ENCODE results near the gene NUDT1.
"Not testable (repeated sequence)": the region's sequence is repeated elsewhere in the genome, so short reads cannot be mapped to it uniquely, and the experiment has no call there.

The NUDT1 gene

DNA sequence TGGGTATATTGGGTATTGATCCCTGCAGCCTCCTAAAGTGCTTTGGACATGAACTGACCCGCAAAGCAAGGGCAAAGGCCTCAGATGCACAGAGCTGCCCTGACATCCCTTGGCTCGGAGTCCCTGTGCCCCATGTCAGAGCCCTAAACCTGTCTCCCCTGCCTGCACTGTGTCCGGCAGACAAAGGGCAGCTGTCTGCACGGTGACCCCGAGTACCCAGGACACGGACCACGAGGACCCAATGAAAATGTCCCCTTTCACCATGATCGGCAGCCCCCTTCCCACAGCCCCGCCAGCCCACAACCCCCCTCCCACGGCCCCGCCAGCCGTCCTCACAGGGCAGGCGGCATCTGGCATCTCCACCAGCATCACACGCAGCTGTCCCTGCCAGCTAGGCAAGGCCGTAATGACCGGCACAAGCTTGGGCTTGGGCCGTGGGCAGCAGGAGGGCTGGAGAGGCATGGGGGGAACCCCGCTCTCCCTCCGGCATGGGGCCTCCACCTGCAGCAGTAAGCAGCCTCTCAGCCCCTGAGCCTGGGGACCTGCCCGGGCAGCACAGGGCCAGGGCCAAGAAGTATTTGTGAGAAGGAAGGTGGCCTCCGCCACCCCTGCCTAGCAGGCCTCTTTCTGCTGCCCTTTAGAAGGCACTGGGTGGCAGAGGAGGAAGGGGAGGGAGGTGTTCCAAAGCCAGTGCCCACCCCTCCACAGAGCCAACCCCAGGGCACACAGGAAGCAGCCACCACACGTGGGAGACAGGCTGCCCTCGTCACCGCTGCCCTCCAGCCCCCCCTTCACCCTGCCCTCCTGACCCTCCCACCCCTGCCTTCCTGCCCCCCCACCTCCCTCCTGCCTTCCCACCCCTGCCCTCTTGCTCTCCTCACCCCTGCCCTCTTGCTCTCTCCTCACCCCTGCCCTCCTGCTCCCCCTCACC, 10.1 kb downstream of the NUDT1 start:
- no peak for DNase-seq

DNA sequence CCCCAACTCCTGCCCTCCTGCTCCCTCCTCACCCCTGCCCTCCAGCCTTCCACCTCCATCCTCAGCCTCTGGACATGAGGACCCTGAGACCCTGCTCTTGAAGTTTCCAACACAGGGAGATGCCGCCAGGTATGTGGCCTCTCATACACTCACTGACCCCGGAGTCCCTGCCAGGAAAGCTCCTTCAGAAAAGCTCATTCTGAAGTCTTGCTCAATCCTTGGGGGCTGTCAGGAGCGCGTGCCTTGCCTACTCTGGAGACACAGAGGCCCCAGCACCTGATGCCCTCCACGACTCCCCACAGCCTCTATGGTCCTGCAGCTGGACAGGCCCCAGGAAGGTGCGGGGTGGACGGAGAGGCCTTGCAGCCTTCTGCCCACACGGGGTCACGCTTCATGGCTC, 11.0 kb downstream of the NUDT1 start:
- DNase-seq = no peak

DNA sequence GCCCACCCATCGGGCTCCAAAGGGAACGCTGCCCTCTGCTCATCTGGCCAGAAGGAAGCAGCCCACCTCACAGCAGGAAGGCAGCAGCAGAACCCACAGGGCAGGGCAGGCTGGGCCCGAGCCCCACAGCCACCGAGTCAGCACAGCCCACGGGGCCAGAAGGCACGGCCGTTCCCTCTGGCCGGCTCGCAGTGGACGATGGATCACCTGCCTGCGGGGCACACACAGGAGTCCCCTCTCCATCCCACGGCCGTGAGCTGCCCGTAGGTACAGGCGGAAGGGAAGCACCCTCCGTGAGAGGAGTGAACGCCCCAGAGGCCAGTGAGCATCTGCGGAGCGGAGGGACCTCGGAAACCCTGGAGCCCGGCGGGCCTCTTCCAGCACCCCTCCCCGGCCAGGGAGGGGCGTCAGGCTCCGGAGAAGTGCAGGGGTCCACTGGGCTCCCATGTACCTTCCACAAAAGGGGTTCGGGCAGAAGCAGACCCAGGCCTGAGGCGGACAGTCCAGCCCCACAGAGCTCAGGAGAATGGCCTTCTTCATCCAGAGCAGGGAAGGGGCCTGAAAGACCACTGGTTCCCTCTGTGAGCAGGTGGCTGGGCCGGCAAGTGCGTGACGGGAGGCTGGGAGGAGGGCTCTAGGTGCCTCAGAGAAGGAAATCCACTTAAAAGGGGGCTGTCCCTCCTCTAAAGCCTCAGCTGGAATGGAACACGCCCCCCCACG, 11.7 kb downstream of the NUDT1 start:
- no peak for DNase-seq

DNA sequence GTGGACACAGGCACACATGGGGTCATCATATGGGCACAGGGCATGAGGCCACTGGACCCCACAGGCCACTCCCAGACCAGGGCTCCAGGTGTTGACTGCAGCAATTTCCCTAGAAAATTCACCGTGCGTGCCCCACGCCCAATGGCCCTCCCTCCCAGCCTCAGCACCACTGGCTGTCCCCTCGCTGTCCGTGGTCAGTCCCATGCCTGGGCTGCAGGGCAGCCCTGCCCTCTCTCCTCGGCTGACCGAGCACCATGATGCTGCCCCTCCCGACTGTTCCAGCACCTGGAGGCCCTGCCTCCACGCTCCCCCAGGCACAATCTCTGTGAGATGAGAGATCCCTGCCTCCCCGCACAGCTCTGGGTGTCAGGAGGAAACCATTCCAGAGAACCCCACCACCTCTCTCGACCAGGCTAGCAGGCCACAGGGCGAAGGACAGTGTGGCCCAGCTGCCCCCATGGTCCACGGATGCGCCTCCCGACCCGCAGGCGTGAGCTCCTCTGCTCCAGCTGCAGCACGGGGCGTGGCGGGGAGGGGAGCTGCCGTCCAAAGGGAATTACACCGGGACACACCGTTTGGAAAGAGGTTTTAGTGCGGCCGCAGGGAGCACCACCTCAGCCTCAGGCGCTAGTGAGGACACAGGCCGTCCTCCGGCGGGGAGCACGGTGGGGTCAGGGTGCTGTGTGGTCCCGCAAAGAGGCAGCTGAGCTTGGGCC, 12.6 kb downstream of the NUDT1 start:
- no peak for DNase-seq

DNA sequence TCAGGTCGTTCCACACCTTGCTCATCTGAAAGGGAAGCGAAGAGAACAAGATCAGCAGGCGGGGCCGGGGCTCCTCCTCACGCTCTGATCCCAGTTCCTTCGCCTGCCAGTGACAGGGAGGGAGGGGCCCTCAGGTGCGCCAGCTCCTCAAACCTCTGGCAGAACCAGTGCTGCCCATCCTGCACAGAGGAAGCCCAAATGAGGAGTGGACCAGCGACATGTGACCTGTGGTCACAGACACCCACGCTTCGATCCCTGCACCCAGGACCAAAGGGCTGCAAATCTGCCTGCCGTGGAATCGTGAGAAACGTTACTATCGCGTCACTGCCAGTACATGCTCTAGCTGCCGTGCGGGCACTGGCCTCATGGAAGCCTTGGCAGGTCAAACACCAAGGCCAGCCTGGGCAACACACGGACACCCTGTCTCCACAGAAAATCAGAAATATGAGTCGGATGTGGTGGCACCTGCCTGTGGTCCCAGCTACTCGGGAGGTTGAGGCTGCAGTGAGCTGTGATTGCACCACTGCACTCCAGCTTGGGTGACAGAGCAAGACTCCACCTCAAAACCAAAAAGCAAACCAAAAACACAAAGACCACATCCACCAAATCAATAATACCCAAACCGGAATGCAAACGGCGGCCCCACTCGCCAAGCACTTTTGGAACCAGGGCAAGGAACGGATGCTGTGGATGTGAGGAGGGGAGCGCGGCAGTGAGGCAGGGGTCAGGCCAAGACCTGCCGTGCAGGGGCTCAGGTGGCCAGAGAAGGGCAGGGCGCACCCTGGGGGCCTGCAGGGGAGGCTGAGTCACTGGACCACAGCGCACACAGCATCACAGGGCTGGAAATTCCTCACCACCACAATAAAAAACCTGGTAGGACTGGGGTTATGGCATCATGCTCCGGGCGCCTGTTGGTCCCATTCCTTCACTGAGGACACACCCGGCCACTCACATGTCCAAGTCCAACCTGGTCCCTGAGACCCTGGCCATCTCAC, 13.4 kb downstream of the NUDT1 start:
- DNase-seq = no peak

DNA sequence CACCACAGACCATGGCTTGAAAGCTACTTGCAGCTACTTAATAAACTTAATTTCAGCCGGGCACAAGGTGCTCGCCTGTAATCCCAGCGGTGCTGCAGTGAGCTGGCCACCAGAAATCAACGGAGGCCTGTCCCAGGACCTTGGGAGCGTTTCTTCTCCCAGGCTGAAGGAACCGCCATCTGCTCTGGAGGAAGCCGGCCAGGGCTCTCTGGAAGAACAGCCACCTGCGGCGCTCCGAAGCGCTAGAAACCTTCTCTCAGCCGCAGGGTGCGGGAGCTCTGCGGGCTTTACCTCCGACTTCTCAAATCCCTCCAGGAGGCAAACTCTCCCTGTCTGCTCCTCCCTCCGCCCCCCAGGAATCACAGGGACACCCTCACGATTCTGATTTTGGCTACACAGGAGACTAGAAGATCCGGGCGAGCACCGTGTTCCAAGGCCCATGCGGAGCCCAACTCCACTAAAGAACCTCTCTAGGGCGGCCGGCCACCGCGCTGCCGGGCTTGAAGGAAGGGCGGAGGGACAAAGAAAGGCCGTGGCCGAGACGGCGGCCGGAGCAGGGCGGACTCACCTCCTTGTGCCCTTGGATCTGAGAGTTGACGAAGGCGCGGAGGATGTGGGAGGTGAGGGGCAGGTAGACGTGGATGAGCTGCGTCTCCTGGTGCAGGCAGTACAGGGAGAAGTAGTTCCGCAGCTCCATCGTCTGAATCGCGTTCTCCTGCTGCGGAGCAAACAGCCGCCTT, 14.4 kb downstream of the NUDT1 start:
- no peak for DNase-seq

DNA sequence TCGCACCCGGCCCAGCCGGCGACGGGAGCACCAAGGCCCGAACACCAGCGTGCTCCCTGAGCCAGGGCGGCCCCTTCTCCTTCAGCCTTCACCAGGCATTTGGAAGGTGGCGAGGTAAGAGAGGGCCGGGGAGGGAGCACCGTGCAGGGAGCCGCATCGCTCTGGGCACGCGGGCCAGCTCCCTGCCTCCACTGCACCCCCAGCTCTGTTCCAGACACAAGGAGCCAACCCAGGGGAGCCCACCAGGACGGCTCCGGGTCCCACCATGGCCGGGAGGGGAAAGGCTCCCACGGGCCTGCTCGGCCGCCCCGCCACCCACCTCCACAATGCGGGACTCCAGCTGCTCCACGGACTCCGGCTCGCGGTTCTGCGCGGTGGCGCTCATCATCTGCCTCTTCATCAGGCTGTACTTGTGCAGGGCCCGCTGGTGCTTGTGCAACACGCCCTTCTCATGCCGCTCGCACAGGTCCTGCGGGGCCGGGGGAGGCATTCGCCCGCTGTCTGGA, 15.1 kb downstream of the NUDT1 start:
- DNase-seq = no peak

DNA sequence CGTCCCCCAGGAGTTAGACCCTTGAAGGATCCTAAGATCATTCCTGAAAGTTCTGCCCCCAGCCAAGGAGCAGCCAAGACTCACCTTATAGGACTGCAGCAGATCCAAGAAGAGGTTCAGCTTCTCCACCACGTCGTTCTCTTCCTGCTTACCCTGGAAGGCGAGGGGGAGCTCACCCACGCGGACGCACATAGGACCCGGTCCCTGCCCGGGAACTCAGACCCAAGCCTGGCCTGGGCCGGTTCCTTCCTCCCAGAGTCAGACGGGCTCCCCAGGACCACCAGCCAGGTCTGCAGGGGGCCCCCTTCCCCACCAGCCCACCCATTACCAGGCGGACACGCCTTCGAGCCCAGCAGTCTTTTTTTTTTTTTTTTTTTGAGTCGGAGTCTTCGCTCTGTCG, 15.6 kb downstream of the NUDT1 start:
- no peak for DNase-seq

DNA sequence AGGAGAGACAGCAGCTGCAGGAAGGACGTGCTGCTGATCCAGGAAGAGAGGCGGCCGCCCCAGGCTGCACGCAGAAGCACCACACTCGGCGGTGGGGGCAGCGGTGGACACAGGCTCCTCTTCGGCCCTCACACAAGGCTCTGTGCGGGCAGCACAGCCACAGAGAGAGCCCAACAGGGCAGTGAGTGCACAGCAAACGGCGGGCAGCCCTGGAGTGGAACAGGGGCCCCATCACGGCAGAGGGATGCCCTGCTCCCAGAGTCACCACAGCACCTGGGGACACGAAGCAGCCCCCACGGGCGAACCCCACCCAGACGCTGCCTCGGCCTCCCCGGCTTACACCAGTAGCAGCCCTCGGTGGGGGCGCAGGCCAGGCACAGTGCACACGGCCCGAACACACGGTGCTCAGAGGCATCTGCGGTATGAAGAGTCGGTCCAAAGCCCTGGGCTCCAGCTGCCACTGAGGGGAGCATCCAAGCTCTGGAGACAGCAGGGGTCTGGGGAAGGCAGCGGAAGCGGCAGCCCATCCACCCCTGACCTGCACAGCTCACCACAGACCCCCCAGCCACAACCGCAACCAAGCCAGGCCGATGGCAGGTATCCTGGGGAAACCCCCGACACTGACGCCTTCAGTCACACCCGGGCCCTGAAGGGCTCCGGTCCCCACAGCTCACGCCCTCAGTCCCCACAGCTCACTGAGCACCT, 16.8 kb downstream of the NUDT1 start:
- no peak for DNase-seq

DNA sequence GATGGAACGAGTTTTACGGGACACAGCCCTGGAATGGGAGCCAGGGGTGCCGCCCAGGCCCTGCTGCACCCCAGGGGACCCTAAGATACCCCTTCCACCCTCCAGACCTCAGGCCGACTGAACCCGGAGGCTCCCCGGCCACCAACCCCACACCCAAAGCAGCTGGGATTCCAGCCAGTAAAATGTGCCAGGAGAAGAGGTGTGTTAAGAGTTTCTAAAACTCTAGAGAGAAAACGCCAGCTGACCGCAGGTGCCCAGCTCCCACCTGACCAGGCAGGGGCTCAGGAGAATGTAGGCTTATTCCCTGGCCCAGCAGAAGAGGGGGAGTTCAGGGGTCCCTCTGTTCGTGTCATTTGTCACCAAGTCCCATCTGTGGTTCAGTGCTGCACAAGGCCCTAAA, 17.5 kb downstream of the NUDT1 start:
- no peak for DNase-seq

DNA sequence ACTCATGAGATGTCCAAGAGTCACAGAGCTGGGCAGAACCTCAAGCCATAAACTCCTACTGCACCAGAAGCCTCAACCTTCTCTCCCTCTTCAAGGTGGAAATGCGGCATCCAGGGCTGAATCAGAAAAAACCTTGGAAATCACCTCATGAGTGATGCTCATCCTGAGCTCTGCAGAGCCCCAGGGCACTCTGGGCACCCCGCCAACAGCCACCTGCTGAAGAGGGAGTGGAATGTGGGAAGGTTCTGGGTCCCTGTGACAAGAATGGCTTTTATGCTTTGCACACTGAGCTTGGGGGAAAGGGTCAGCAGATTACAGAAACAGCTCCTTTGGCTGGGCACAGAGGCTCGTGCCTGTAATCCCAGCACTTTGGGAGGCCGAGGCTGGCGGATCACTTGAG, 18.8 kb downstream of the NUDT1 start:
- no peak for DNase-seq

DNA sequence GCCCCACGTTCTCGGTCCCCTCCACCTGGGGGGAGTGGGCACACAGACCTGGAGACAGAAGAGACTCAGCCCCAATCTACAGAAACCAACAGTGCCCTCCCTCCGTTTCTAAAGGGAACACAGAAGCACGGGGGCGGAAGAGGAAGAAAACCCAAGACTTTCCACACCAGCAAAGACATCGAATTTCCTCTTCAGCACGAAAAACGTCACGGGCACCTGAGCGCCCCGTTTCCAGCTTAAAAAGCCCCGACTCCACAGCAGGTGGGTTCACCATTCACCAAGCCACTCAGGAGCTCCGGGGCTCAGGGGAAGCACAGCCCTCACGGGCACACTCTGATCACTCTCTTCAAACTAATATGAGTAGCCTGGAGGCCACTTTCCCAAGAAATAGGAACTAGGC, 19.6 kb downstream of the NUDT1 start:
- DNase-seq = no peak

DNA sequence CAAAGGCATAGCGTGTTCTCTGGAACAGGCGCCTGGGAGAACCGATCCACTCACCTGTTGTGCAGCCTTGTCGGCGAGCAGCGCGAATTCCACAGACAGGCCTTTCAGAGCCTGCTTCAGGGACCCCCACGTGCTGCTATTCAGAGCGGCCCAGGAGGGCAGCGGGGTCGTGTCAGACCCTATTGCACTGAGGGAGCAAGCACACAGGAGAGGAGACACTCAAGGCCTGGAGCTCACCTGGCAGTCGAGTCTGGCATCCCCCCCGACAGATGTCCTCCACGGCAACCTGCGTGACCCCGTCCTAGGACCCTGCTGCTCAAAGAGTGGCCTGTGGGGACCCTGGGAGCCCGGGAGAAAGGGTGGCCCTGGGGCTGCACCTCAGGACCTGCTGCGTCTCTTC, 21.1 kb downstream of the NUDT1 start:
- no peak for DNase-seq

DNA sequence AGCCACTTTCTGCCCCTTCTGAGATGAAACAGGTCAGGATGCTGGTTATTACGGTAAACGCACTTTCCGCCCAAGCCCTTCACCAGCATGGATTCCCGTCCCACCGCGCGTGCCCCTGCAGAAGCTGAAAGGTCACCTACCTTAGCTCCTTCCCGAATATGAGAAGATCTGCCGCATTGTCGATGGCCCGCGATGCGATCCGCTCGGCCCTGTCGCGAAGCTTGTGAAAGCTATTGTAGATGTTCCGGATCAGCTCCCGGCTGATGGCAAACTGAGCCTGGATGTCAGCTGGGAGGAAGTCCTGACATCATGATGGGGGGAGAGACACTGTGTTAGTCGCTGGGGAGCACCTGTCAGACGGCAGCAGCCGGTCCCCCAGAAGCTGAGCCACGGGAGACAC, 22.1 kb downstream of the NUDT1 start:
- no peak for DNase-seq

DNA sequence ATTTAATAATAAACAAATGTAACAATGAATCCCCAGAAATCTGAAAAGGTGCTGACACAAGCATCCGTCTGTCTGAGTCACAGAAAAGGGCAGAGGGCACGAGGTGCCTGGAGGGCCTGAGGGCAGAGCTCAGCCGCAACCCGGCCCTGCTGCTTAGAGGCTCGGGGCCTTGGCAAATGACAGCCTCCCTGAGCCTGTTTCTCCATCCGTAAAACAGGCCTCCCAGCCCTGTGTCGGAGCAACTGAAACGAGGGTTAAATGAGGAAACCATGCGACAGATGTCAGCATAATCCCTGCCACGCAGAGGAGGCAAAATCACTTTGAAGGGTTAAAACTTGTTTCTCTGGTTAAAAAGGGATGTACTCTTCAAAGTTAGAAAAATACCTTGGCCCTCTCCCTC, 24.9 kb downstream of the NUDT1 start:
- DNase-seq = peak; percentile 36

DNA sequence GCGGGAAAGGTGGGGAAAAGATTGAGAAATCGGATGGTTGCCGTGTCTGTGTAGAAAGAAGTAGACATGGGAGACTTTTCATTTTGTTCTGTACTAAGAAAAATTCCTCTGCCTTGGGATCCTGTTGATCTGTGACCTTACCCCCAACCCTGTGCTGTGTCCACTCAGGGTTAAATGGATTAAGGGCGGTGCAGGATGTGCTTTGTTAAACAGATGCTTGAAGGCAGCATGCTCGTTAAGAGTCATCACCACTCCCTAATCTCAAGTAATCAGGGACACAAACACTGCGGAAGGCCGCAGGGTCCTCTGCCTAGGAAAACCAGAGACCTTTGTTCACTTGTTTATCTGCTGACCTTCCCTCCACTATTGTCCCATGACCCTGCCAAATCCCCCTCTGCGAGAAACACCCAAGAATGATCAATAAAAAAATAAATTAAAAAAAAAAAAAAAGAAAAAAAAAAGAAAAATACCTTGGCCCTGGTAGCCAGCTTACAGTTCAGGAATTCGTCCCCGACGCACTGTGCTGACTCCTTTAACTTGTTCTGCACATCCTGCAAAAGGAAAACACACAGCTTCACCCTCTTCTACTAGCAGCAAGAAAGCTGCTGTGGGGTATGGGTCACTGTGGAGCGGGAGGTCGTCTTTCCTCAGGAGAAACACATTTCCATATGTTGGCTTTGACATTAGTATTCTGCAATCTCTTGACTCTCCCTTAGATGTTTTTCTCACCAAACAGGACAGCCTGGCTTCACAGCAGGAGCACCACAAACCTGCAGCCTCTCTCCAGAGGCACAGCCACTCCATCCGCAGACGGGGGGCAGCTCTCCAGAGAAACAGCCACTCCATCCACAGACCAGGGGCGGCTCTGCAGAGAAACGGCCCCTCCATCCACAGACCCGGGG, 27.3 kb downstream of the NUDT1 start:
- DNase-seq = not testable (repeated sequence)

DNA sequence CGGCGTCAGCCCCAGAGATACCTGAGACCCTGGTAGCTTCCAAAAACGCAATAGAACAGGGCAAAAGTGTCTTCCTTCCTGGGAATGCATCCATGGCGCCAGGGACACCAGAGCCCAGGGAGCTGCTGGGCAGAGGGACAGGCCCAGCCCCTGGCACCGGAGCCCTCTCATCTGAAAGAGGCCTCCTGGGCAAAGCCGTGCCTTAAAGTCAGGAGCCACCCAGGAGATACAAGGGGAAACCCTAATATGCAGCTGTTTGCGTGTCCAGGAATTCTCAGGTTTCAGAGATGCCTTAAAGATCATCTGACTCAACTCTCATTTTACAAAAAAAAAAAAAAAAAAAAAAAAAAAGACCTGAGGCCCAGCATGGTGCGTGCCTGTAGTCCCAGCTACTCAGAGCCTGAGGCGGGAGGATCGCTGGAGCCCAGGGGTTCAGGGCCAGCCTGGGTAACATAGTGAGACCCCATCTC, 28.0 kb downstream of the NUDT1 start:
- DNase-seq = no peak

DNA sequence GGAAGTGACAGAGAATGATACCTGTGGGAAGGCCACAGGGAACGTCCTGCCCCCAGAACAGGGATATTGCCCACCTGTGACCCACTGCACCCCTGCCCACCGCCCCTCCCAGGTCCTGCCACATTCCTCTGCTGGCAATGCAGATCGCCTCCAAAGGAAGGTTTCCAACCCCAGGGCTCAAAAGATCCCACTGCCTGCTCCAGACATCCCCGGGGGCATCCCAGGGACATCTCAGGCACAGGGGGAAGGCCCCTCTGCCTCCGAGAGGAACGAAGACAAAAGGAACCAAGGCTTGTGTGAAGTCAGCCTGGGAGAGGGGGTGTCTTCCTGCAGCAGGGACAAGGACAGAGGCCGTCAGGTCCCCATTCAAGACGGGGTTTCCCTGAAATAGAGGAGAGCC, 28.5 kb downstream of the NUDT1 start:
- DNase-seq = no peak

DNA sequence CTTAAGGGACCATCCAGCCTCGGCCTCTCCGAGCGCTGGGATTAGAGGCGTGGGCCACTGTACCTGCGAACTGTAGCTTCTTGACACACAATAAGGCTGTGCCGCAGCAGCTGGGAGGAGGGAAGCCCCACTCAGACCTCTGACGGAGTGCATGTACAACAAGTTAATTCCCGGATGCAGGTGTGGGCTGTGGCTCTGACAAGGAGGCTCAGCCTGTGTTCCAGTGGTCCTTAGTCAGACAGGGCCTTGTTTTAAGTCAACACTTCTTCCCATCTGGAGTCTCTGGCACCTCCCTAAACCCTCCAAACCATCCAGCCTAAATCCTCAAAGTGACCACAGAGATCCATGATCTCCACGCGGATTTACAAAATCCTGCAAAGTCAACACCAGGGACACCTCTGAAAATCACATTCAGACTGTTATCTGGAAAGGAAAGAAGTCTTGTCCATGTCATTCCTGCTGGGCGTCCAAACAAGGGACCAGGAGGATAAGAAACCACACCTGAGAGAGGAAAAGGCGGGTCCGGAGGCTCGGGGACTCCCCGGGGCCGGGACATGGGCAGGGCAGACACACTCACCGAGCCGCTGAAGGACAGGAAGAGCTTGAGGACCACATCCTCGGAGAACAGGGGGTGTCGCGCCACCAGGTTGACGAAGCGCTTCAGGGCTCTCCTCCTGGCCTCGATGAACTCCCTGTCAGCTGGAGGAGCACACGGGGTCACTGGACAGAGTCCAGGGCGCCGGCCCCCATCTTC, 29.4 kb downstream of the NUDT1 start:
- no peak for DNase-seq

Data from NCI-H524 treated with DMSO at 0.1 percent for 48 hours (cell line).